UCSD-AML1 (cell line): ENCODE measurements around the gene SLC4A3.
"Not testable (repeated sequence)": the region's sequence is repeated elsewhere in the genome, so short reads cannot be mapped to it uniquely, and the experiment has no call there.

Experiments
- DNase-seq: peaks from one replicate; lab custom pipeline; 2025; ENCODE audit not compliant: unreplicated experiment; lab: John Stamatoyannopoulos, UW

Gene SLC4A3

GRCh38 chr2:219648176-219648575, 20.7 kb downstream of the SLC4A3 start:
- no peak for DNase-seq

GRCh38 chr2:219648963-219649362, 21.5 kb downstream of the SLC4A3 start:
- DNase-seq: no peak

- DNase-seq: no peak
Measured at GRCh38 chr2:219650426-219651248, 23.2 kb downstream of the SLC4A3 start.

- not testable (repeated sequence) for DNase-seq
Measured at GRCh38 chr2:219651656-219652055, 24.2 kb downstream of the SLC4A3 start.

- DNase-seq: no peak
Measured at GRCh38 chr2:219656526-219656925, 29.1 kb downstream of the SLC4A3 start.

GRCh38 chr2:219658196-219658846, 30.9 kb downstream of the SLC4A3 start:
- DNase-seq: no peak

- no peak for DNase-seq
Measured at GRCh38 chr2:219658874-219659273, 31.4 kb downstream of the SLC4A3 start.

GRCh38 chr2:219661197-219661954, 33.9 kb downstream of the SLC4A3 start:
- DNase-seq: no peak

GRCh38 chr2:219661955-219662395, 34.5 kb downstream of the SLC4A3 start:
- no peak for DNase-seq

GRCh38 chr2:219662566-219662965, 35.1 kb downstream of the SLC4A3 start:
- no peak for DNase-seq

- DNase-seq: no peak
Measured at GRCh38 chr2:219663116-219663762, 35.8 kb downstream of the SLC4A3 start.

- DNase-seq: no peak
Measured at GRCh38 chr2:219664041-219664440, 36.6 kb downstream of the SLC4A3 start.

- no peak for DNase-seq
Measured at GRCh38 chr2:219664944-219665343, 37.5 kb downstream of the SLC4A3 start.

GRCh38 chr2:219665926-219666325, 38.5 kb downstream of the SLC4A3 start:
- DNase-seq: no peak

- no peak for DNase-seq
Measured at GRCh38 chr2:219668316-219668715, 40.9 kb downstream of the SLC4A3 start.

GRCh38 chr2:219670386-219670785, 43.0 kb downstream of the SLC4A3 start:
- no peak for DNase-seq

- no peak for DNase-seq
Measured at GRCh38 chr2:219671279-219671678, 43.8 kb downstream of the SLC4A3 start.

GRCh38 chr2:219672406-219672805, 45.0 kb downstream of the SLC4A3 start:
- DNase-seq: no peak

GRCh38 chr2:219675221-219675620, 47.8 kb downstream of the SLC4A3 start:
- no peak for DNase-seq

GRCh38 chr2:219676586-219676985, 49.2 kb downstream of the SLC4A3 start:
- DNase-seq: no peak

- no peak for DNase-seq
Measured at GRCh38 chr2:219679041-219679440, 51.6 kb downstream of the SLC4A3 start.
